ENCODE results near the gene FAM222A. TPM values are rescaled to one million over a fixed set of nuclear protein-coding genes. Genes with fewer than 3 reads are reported as not detected.

Gene FAM222A
- total RNA-seq, 1 experiment from 2014 or later: 2.8 TPM

- no peak overlapping the region for H2BK20ac ChIP-seq (ENCODE audit: low read depth, low read length, poor library complexity, severe bottlenecking)
- H3K23me2 ChIP-seq (ENCODE audit: insufficient read length, low read depth, low read length, poor library complexity, severe bottlenecking): peaks cover 4% of the 10 kb centered on the region
- H3T11ph ChIP-seq (ENCODE audit: low read length): no peak overlapping the region
- no peak overlapping the region for H3K4me2 ChIP-seq (ENCODE audit: insufficient read depth, insufficient read length, low read length)
- H3K36me3 Mint-ChIP-seq (ENCODE audit: insufficient read depth in 1 of 3, low read depth in 3 of 3): no peaks in the 10 kb centered on the region
- H3K9me3 ChIP-seq (ENCODE audit: control insufficient read depth, low read depth, low read length): no peaks in the 10 kb centered on the region
- no peak overlapping the region for H3K27ac ChIP-seq (ENCODE audit: insufficient read length, low read depth, low read length)
- WGBS (ENCODE audit: extremely low coverage, insufficient read length, low lambda C conversion rate): no CpG with 5 or more reads among the region's 19 CpGs
- 0 out of 7 replicates have a peak overlapping the region, but pooled peaks of 1 of the 3 experiments have one; percentile 28 for H3K27ac Mint-ChIP-seq
- H3K23ac ChIP-seq (ENCODE audit: insufficient read length, low read depth, low read length): no peak overlapping the region
- no peak overlapping the region for H3K14ac ChIP-seq (ENCODE audit: insufficient read depth, low read length)
- no peak overlapping the region for H2BK12ac ChIP-seq (ENCODE audit: insufficient read length, low read depth, low read length)
- no peaks in the 10 kb centered on the region for H3K79me1 ChIP-seq (ENCODE audit: insufficient read depth, low read depth, low read length, poor library complexity, severe bottlenecking)
- H3K18ac ChIP-seq (ENCODE audit: insufficient read length, low read depth, low read length): no peak overlapping the region
- H2AK5ac ChIP-seq (ENCODE audit: insufficient read length, low read length): no peak overlapping the region
- H3K27me3 ChIP-seq (ENCODE audit: insufficient read depth, low read length): no peaks in the 10 kb centered on the region; the same call in 1 of the 2 replicates
- no peaks in the 10 kb centered on the region for H3K4me1 ChIP-seq (ENCODE audit: insufficient read depth, low read length)
- peaks cover 50% of the 10 kb centered on the region for H3K27me3 Mint-ChIP-seq (ENCODE audit: low read depth)
- no peaks in the 10 kb centered on the region for H4K20me1 ChIP-seq (ENCODE audit: control insufficient read depth, insufficient read depth, insufficient read length)
- no peak overlapping the region for H3K4me3 Mint-ChIP-seq
- H3K4me1 Mint-ChIP-seq: peaks cover 23 to 50% of the 10 kb centered on the region in 2 experiments
- no peak overlapping the region for H4K91ac ChIP-seq (ENCODE audit: insufficient read length, low read depth, low read length)
- H4K5ac ChIP-seq (ENCODE audit: insufficient read length, low read depth, low read length): no peak overlapping the region
- no peak for TF ChIP-seq CTCF (conservative IDR thresholded peaks at IDR 0.05)
- H4K8ac ChIP-seq (replicated peaks; ENCODE audit: insufficient read length, low read depth, low read length): no peak overlapping the region
- DNase-seq: no peak
- H3K79me2 ChIP-seq (ENCODE audit: insufficient read depth, low read length): no peaks in the 10 kb centered on the region
- no peaks in the 10 kb centered on the region for H3K9me3 Mint-ChIP-seq
- no peak overlapping the region for H2BK120ac ChIP-seq (ENCODE audit: low read depth, low read length, poor library complexity, severe bottlenecking)
- H2BK5ac ChIP-seq (ENCODE audit: insufficient read length, low read length): no peak overlapping the region
- H3K4ac ChIP-seq (ENCODE audit: low read depth, low read length): no peak overlapping the region
- H3K56ac ChIP-seq (ENCODE audit: insufficient read length, low read depth, low read length): no peak overlapping the region
- H2BK15ac ChIP-seq (ENCODE audit: low read depth, low read length): no peak overlapping the region
- H2AFZ ChIP-seq (ENCODE audit: low read length): no peak overlapping the region
- no peak overlapping the region for H3K9ac ChIP-seq (ENCODE audit: extremely low read depth, insufficient read length, low read length)
These were observed 3.1 kb downstream of the FAM222A start for GRCh38 chr12:109716512-109717389.

Measured in H9 (cell line).